22Rv1 (cell line): Measurements from ENCODE around the gene BRD4.

Source experiments
- CTCF ChIP-seq: fragments of 450-650 bp; IDR thresholded peaks from 2 replicates; pipeline ENCODE4 v1.5.1; 2017; ENCODE audit warnings: mild to moderate bottlenecking
- ZFX ChIP-seq: fragments of 450-650 bp; IDR thresholded peaks from 2 replicates; pipeline ENCODE4 v1.6.1; 2017; ENCODE audit warnings: antibody characterized with exemption, borderline replicate concordance

- TF ChIP-seq CTCF (no peak), ZFX (no peak)
Observed at GRCh38 chr19:15259907-15260306, 72.4 kb downstream of the BRD4 start.
